ENCODE results near the gene SERPINA5.
"Not testable (repeated sequence)": the region's sequence is repeated elsewhere in the genome, so short reads cannot be mapped to it uniquely, and the experiment has no call there.

The SERPINA5 gene

GRCh38 chr14:94624537-94625352, 43.5 kb downstream of the SERPINA5 start:
- DNase-seq: no peak

- no peak for DNase-seq
These were observed 44.1 kb downstream of the SERPINA5 start for GRCh38 chr14:94625353-94625635.

- no peak for DNase-seq
These were observed 47.4 kb downstream of the SERPINA5 start for GRCh38 chr14:94628578-94628977.

GRCh38 chr14:94630396-94630795, 49.2 kb downstream of the SERPINA5 start:
- no peak for DNase-seq

- DNase-seq: no peak
These were observed 49.8 kb downstream of the SERPINA5 start for GRCh38 chr14:94631050-94631449.

- DNase-seq: no peak
These were observed 50.5 kb downstream of the SERPINA5 start for GRCh38 chr14:94631536-94632304.

GRCh38 chr14:94632305-94632590, 51.0 kb downstream of the SERPINA5 start:
- DNase-seq: no peak

GRCh38 chr14:94633121-94633520, 51.9 kb downstream of the SERPINA5 start:
- DNase-seq: no peak

- DNase-seq: no peak
These were observed 53.9 kb downstream of the SERPINA5 start for GRCh38 chr14:94635154-94635553.

- no peak for DNase-seq
These were observed 55.7 kb downstream of the SERPINA5 start for GRCh38 chr14:94636744-94637412.

- DNase-seq: not testable (repeated sequence)
These were observed 56.6 kb downstream of the SERPINA5 start for GRCh38 chr14:94637814-94638213.

GRCh38 chr14:94638339-94638738, 57.1 kb downstream of the SERPINA5 start:
- DNase-seq: no peak

GRCh38 chr14:94638961-94639817, 58.0 kb downstream of the SERPINA5 start:
- DNase-seq: no peak

- DNase-seq: no peak
These were observed 59.8 kb downstream of the SERPINA5 start for GRCh38 chr14:94640721-94641631.

GRCh38 chr14:94641632-94641955, 60.4 kb downstream of the SERPINA5 start:
- DNase-seq: no peak

All from fibroblast of skin of abdomen (primary cell).